Measurements from ENCODE around the gene LRRC39.

The LRRC39 gene

DNA sequence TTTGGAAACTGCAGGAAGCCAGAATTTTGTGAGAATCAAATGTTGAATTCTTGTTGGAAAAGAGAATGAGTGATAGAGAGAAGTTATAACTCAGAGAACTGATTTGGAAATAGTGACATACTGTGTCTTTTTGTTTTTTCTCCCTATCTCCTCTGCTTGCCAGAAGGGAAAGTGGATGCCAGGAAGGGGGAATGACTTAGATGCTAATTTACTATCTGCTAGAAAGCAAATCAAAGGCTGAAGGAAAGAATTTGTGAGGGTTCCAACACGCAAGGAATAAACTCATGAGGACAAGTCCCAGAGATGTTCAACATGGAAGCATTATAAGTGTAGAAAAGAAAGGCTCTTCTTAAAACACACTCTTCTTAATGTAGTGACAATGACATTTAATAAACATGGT, 20.5 kb upstream of the LRRC39 start:
- Histone ChIP-seq H3K27ac (ENCODE audit: low read depth, low read length) (no peak overlapping the region), H3K18ac (ENCODE audit: low read length) (no peak overlapping the region), H2BK5ac (ENCODE audit: low read length) (no peak overlapping the region), H2BK15ac (replicated peaks; ENCODE audit: low read depth) (no peak overlapping the region), H2BK120ac (ENCODE audit: low read depth, low read length) (no peak overlapping the region), H3K23ac (ENCODE audit: low read length) (no peak overlapping the region), H2AK5ac (ENCODE audit: low read length) (no peak overlapping the region), H3K4me3 (ENCODE audit: low read length) (no peak overlapping the region), H4K8ac (ENCODE audit: low read depth, low read length) (no peak overlapping the region), H3K56ac (ENCODE audit: low read length) (no peak overlapping the region), H3K36me3 (ENCODE audit: control insufficient read depth, insufficient read depth, low read length) (no peaks in the 10 kb centered on the region), H4K5ac (ENCODE audit: low read length) (no peak overlapping the region), H3K4me1 (ENCODE audit: control insufficient read depth, low read depth, low read length) (no peaks in the 10 kb centered on the region), H3K79me1 (ENCODE audit: low read length) (no peaks in the 10 kb centered on the region), H3K4me2 (ENCODE audit: low read length) (no peak overlapping the region), H3K4ac (ENCODE audit: low read depth, low read length) (no peak overlapping the region), H3K9ac (ENCODE audit: low read length) (no peak overlapping the region), H3K27me3 (ENCODE audit: insufficient read depth, low read length, poor library complexity) (no peaks in the 10 kb centered on the region), H3K79me2 (ENCODE audit: control insufficient read depth, insufficient read depth, low read length) (no peaks in the 10 kb centered on the region)
- no peak for DNase-seq
- WGBS (ENCODE audit: extremely low coverage, insufficient coverage, low lambda C conversion rate): no CpG with 5 or more reads among the region's 1 CpG

DNA sequence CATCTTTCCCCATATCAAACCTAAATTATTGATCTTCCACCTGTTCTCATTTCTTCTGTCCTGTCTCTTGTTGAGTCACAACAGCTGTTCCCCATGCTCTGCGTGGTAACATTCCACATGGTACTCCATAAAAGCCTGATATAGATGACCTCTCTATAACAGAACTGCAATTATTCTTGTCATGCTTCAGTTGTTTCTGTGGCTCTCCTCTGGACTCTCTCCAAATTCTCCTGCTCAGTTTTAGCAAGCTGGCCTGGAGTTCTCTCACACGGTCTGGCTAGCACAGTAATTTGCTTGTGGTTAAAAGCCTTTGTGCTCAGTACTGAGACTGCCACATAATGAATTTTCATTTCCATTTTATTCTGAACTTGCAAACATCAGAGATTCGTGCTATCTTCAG, 10.6 kb upstream of the LRRC39 start:
- Histone ChIP-seq H3K18ac (ENCODE audit: low read length) (no peak overlapping the region), H3K79me2 (ENCODE audit: control insufficient read depth, insufficient read depth, low read length) (no peaks in the 10 kb centered on the region), H3K23ac (ENCODE audit: low read length) (no peak overlapping the region), H3K56ac (ENCODE audit: low read length) (no peak overlapping the region), H3K79me1 (ENCODE audit: low read length) (no peaks in the 10 kb centered on the region), H3K27me3 (ENCODE audit: insufficient read depth, low read length, poor library complexity) (no peaks in the 10 kb centered on the region), H3K36me3 (ENCODE audit: control insufficient read depth, insufficient read depth, low read length) (no peaks in the 10 kb centered on the region), H3K4ac (ENCODE audit: low read depth, low read length) (no peak overlapping the region), H4K8ac (ENCODE audit: low read depth, low read length) (no peak overlapping the region), H3K4me1 (ENCODE audit: control insufficient read depth, low read depth, low read length) (no peaks in the 10 kb centered on the region), H2BK120ac (ENCODE audit: low read depth, low read length) (no peak overlapping the region), H3K4me2 (ENCODE audit: low read length) (no peak overlapping the region), H4K5ac (ENCODE audit: low read length) (no peak overlapping the region), H3K4me3 (ENCODE audit: low read length) (no peak overlapping the region), H3K27ac (ENCODE audit: low read depth, low read length) (no peak overlapping the region), H2BK5ac (ENCODE audit: low read length) (no peak overlapping the region), H2AK5ac (ENCODE audit: low read length) (no peak overlapping the region), H3K9ac (ENCODE audit: low read length) (no peak overlapping the region), H2BK15ac (replicated peaks; ENCODE audit: low read depth) (no peak overlapping the region)
- WGBS (ENCODE audit: extremely low coverage, insufficient coverage, low lambda C conversion rate): no CpG with 5 or more reads among the region's 3 CpGs
- no peak for DNase-seq

DNA sequence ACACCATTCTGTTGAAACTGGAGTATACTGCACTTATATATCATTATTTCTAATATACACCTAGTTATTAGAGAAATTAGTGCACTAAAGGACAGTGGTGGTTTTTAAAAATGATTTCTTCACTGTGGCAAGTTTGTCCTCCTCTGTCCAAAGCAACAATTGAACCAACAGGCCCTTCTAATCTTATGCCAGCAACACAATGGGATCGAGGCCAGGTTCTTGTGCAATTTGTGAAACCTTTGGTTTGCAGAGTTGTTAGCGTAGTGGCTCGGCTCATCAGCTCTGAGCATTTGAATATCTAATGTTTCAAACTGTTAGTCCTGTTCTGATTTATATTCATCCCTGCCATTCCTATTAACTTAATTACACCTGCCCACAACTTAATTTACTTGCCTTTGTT, 9.9 kb upstream of the LRRC39 start:
- Histone ChIP-seq H3K27ac (ENCODE audit: low read depth, low read length) (no peak overlapping the region), H3K4ac (ENCODE audit: low read depth, low read length) (no peak overlapping the region), H3K27me3 (ENCODE audit: insufficient read depth, low read length, poor library complexity) (no peaks in the 10 kb centered on the region), H3K4me3 (ENCODE audit: low read length) (no peak overlapping the region), H2AK5ac (ENCODE audit: low read length) (no peak overlapping the region), H2BK5ac (ENCODE audit: low read length) (no peak overlapping the region), H3K56ac (ENCODE audit: low read length) (no peak overlapping the region), H3K9ac (ENCODE audit: low read length) (no peak overlapping the region), H3K79me1 (ENCODE audit: low read length) (no peaks in the 10 kb centered on the region), H3K4me2 (ENCODE audit: low read length) (no peak overlapping the region), H3K18ac (ENCODE audit: low read length) (no peak overlapping the region), H3K79me2 (ENCODE audit: control insufficient read depth, insufficient read depth, low read length) (no peaks in the 10 kb centered on the region), H4K5ac (ENCODE audit: low read length) (no peak overlapping the region), H3K36me3 (ENCODE audit: control insufficient read depth, insufficient read depth, low read length) (no peaks in the 10 kb centered on the region), H4K8ac (ENCODE audit: low read depth, low read length) (no peak overlapping the region), H3K23ac (ENCODE audit: low read length) (no peak overlapping the region), H2BK15ac (replicated peaks; ENCODE audit: low read depth) (no peak overlapping the region), H3K4me1 (ENCODE audit: control insufficient read depth, low read depth, low read length) (no peaks in the 10 kb centered on the region), H2BK120ac (ENCODE audit: low read depth, low read length) (no peak overlapping the region)
- no peak for DNase-seq
- no CpG with 5 or more reads among the region's 3 CpGs for WGBS (ENCODE audit: extremely low coverage, insufficient coverage, low lambda C conversion rate)

DNA sequence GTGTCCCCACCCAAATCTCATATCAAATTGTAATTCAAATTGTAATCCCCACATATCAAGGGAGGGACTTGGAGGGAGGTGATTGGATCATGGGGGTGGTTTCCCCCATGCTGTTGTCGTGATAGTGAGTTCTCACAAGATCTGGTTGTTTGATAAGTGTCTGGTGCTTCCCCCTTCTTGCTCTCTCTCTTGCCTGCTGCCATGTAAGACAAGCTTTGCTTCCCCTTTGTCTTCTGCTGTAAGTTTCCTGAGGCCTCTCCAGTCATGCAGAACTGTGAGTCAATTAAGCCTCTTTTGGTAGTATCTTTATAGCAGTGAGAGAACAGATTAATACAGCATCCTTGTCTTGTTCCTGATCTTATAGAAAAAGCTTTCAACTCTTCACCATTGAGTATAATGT, 6.5 kb upstream of the LRRC39 start:
- peak; percentile 40 for DNase-seq
- Histone ChIP-seq H3K4me2 (ENCODE audit: low read length) (no peak overlapping the region), H3K79me1 (ENCODE audit: low read length) (no peaks in the 10 kb centered on the region), H2AK5ac (ENCODE audit: low read length) (no peak overlapping the region), H3K56ac (ENCODE audit: low read length) (no peak overlapping the region), H3K9ac (ENCODE audit: low read length) (no peak overlapping the region), H3K79me2 (ENCODE audit: control insufficient read depth, insufficient read depth, low read length) (no peaks in the 10 kb centered on the region), H4K5ac (ENCODE audit: low read length) (no peak overlapping the region), H3K23ac (ENCODE audit: low read length) (no peak overlapping the region), H3K27me3 (ENCODE audit: insufficient read depth, low read length, poor library complexity) (no peaks in the 10 kb centered on the region), H3K18ac (ENCODE audit: low read length) (no peak overlapping the region), H4K8ac (ENCODE audit: low read depth, low read length) (no peak overlapping the region), H2BK120ac (ENCODE audit: low read depth, low read length) (no peak overlapping the region), H2BK15ac (replicated peaks; ENCODE audit: low read depth) (no peak overlapping the region), H3K4me1 (ENCODE audit: control insufficient read depth, low read depth, low read length) (no peaks in the 10 kb centered on the region), H3K36me3 (ENCODE audit: control insufficient read depth, insufficient read depth, low read length) (no peaks in the 10 kb centered on the region), H3K4ac (ENCODE audit: low read depth, low read length) (no peak overlapping the region), H3K27ac (ENCODE audit: low read depth, low read length) (no peak overlapping the region), H3K4me3 (ENCODE audit: low read length) (no peak overlapping the region), H2BK5ac (ENCODE audit: low read length) (no peak overlapping the region)
- WGBS (ENCODE audit: extremely low coverage, insufficient coverage, low lambda C conversion rate): no CpG with 5 or more reads among the region's 1 CpG

DNA sequence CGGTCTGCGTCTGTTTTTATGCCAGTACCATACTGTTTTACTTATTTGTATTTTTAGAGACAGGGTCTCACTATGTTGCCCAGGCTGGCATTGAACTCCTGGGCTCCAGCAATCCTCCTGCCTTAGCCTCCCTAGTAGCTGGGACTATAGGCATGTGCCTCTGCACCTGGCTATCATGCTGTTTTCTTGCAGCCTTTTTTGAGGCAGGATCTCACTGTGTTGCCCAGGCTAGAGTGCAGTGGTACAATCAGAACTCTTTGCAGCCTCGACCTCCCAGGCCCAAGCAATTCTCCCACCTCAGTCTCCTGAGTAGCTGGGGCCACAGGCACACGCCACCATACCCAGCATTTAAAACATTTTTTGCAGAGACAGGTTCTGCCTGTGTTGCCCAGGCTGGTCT, 5.3 kb upstream of the LRRC39 start:
- no peak overlapping the region for H3K18ac ChIP-seq (ENCODE audit: low read length)
- H3K23ac ChIP-seq (ENCODE audit: low read length): no peak overlapping the region
- H3K36me3 ChIP-seq (ENCODE audit: control insufficient read depth, insufficient read depth, low read length): no peaks in the 10 kb centered on the region
- H2AK5ac ChIP-seq (ENCODE audit: low read length): no peak overlapping the region
- no peak overlapping the region for H3K4ac ChIP-seq (ENCODE audit: low read depth, low read length)
- no peak overlapping the region for H3K56ac ChIP-seq (ENCODE audit: low read length)
- H4K8ac ChIP-seq (ENCODE audit: low read depth, low read length): no peak overlapping the region
- H2BK120ac ChIP-seq (ENCODE audit: low read depth, low read length): no peak overlapping the region
- DNase-seq: no peak
- no peak overlapping the region for H4K5ac ChIP-seq (ENCODE audit: low read length)
- H2BK15ac ChIP-seq (replicated peaks; ENCODE audit: low read depth): no peak overlapping the region
- no peak overlapping the region for H3K27ac ChIP-seq (ENCODE audit: low read depth, low read length)
- no peak overlapping the region for H3K4me3 ChIP-seq (ENCODE audit: low read length)
- no CpG with 5 or more reads among the region's 4 CpGs for WGBS (ENCODE audit: extremely low coverage, insufficient coverage, low lambda C conversion rate)
- H2BK5ac ChIP-seq (ENCODE audit: low read length): no peak overlapping the region
- H3K9ac ChIP-seq (ENCODE audit: low read length): no peak overlapping the region
- no peaks in the 10 kb centered on the region for H3K79me1 ChIP-seq (ENCODE audit: low read length)
- H3K4me1 ChIP-seq (ENCODE audit: control insufficient read depth, low read depth, low read length): no peaks in the 10 kb centered on the region
- no peaks in the 10 kb centered on the region for H3K27me3 ChIP-seq (ENCODE audit: insufficient read depth, low read length, poor library complexity)
- H3K4me2 ChIP-seq (ENCODE audit: low read length): no peak overlapping the region
- H3K79me2 ChIP-seq (ENCODE audit: control insufficient read depth, insufficient read depth, low read length): no peaks in the 10 kb centered on the region

DNA sequence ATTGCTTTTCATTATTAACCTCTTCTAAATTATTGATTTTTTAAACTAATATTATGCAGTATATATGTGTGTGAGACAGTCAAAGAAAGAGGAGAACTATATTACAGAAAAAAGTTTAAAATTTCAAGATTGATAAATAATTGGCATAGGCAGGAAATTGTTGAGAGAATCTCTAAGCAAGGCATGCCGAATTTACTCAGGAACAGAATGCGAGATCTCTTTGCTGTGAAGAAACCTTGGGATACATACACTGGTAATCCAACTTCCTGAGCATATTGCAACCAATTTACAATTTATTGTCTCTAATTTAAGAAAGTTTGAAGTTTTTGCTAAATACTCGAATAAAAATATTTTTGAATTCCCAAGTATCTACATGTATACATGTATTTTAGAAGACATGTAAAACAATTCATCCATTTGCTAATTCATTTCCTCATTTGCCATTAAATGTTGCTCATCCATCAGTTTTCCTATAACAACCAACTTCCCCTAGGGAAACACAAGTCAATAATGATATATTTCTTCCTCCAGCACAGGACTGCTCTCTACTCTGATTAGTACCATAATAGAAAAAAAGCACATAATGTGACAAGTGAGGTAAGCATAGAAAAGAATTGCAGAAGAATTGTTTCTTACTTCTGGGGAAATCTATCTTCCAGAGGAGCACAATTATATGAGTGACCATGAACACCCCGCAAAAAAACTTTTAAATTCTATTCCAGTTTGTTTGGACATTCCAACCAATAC, 588 bp downstream of the LRRC39 start:
- no peak overlapping the region for H2BK5ac ChIP-seq (ENCODE audit: low read length)
- no peak overlapping the region for H3K27ac ChIP-seq (ENCODE audit: low read depth, low read length)
- no peak overlapping the region for H2BK15ac ChIP-seq (replicated peaks; ENCODE audit: low read depth)
- no peak overlapping the region for H3K18ac ChIP-seq (ENCODE audit: low read length)
- no peak overlapping the region for H4K5ac ChIP-seq (ENCODE audit: low read length)
- no peaks in the 10 kb centered on the region for H3K27me3 ChIP-seq (ENCODE audit: insufficient read depth, low read length, poor library complexity)
- H3K79me1 ChIP-seq (ENCODE audit: low read length): no peaks in the 10 kb centered on the region
- no peak overlapping the region for H2AK5ac ChIP-seq (ENCODE audit: low read length)
- H3K4ac ChIP-seq (ENCODE audit: low read depth, low read length): no peak overlapping the region
- no peaks in the 10 kb centered on the region for H3K4me1 ChIP-seq (ENCODE audit: control insufficient read depth, low read depth, low read length)
- no peak overlapping the region for H3K4me3 ChIP-seq (ENCODE audit: low read length)
- no peak overlapping the region for H3K4me2 ChIP-seq (ENCODE audit: low read length)
- H3K56ac ChIP-seq (ENCODE audit: low read length): no peak overlapping the region
- WGBS (ENCODE audit: extremely low coverage, insufficient coverage, low lambda C conversion rate): no CpG with 5 or more reads among the region's 4 CpGs
- H4K8ac ChIP-seq (ENCODE audit: low read depth, low read length): no peak overlapping the region
- no peak overlapping the region for H3K9ac ChIP-seq (ENCODE audit: low read length)
- H2BK120ac ChIP-seq (ENCODE audit: low read depth, low read length): no peak overlapping the region
- H3K79me2 ChIP-seq (ENCODE audit: control insufficient read depth, insufficient read depth, low read length): no peaks in the 10 kb centered on the region
- H3K23ac ChIP-seq (ENCODE audit: low read length): no peak overlapping the region
- no peaks in the 10 kb centered on the region for H3K36me3 ChIP-seq (ENCODE audit: control insufficient read depth, insufficient read depth, low read length)
- DNase-seq: no peak
